Transverse colon (tissue), 4 donors: ENCODE data around the gene SVIL. TPM values are rescaled to one million over a fixed set of nuclear protein-coding genes. Genes with fewer than 3 reads are reported as not detected.

Experiments
- DNase-seq: peaks from one replicate; pipeline ENCODE4 v3.0.0-alpha.2; 2019
- H3K27ac ChIP-seq, 4 donors: fragments of 200-600 bp; sonication (generic); 2 replicates each; pipeline ENCODE4 v1.5.1; 2016 to 2018; ENCODE audit warnings: inconsistent platforms in 4 of 4
- H3K27me3 ChIP-seq: fragments of 200-600 bp; sonication (generic); 2 replicates; pipeline ENCODE4 v1.5.1; 2017; ENCODE audit warnings: inconsistent platforms
- H3K36me3 ChIP-seq, 4 donors: fragments of 200-600 bp; sonication (generic); 2 replicates each; pipeline ENCODE4 v1.5.1; 2017 to 2019; ENCODE audit warnings: inconsistent platforms in 4 of 4
- H3K4me1 ChIP-seq, 4 donors: fragments of 200-600 bp; sonication (generic); 2 replicates each; pipeline ENCODE4 v1.5.1; 2017 to 2020; ENCODE audit warnings: inconsistent platforms in 4 of 4
- H3K4me3 ChIP-seq, 4 donors: fragments of 200-600 bp; sonication (generic); 1 replicate in 1 of 4; 2 replicates in 3 of 4; pipeline versions ENCODE4 v1.5.1 to v1.6.1; 2017 to 2019; ENCODE audit warnings: inconsistent platforms in 4 of 4
- H3K9me3 ChIP-seq, 2 donors: fragments of 200-600 bp; sonication (generic); 2 replicates each; pipeline ENCODE4 v1.5.1; 2017 to 2019; ENCODE audit warnings: inconsistent platforms in 2 of 2
- EP300 ChIP-seq: sonication (generic); formaldehyde crosslinking; IDR thresholded peaks from one replicate; pipeline ENCODE4 v1.6.1; 2017; ENCODE audit warnings: antibody characterized with exemption, low read depth
- POLR2A ChIP-seq: fragments of 450-650 bp; IDR thresholded peaks from one replicate; pipeline ENCODE4 v1.6.1; 2016; ENCODE audit warnings: antibody characterized with exemption, mild to moderate bottlenecking, moderate library complexity
- POLR2AphosphoS5 ChIP-seq, 3 donors: sonication (generic); formaldehyde crosslinking; IDR thresholded peaks; one replicate each; pipeline ENCODE4 v1.6.1; 2016; ENCODE audit warnings: antibody characterized with exemption in 3 of 3
- WGBS, 2 donors: methylation state at CpG; one replicate each; pipeline ENCODE4 v1.1.5; 2018; ENCODE audit warnings: low coverage in 1 of 2; 5-methylcytosine and 5-hydroxymethylcytosine counted together
- in situ Hi-C, 4 donors: fragments of 200-750 bp; cut with MboI; loops; one replicate each; pipeline versions ENCODE4 v1.15.0 to v1.15.1; 2017; ENCODE audit warnings: low sequenced_read_pairs in 3 of 4, low pct_ligation_motif_present in 1 of 4, low pct_unique_long_range_greater_than_20kb in 1 of 4
- intact Hi-C: fragments of 100-400 bp; cut with DNase I; formaldehyde crosslinking; loops from one replicate; pipeline ENCODE4 v1.15.1; 2023; ENCODE audit warnings: low total_unique reads
- total RNA-seq, 4 donors: library from RNA; depleted of rRNA; stranded (reverse); fragments of >200 nt; gene quantifications; one replicate each; pipeline ENCODE4 v1.1.0, GENCODE V29; 2016
- TF ChIP-seq, protein P1 (sequence below), 5 experiments: fragments of 200-600 bp in 3 of 5; fragments of 450-650 bp in 2 of 5; sonication (generic) in 3 of 5; IDR thresholded peaks; 1 replicate in 2 of 5; 2 replicates in 3 of 5; pipeline ENCODE4 v1.5.1; 2016 to 2017; ENCODE audit warnings: antibody characterized with exemption in 5 of 5, inconsistent platforms in 3 of 5, mild to moderate bottlenecking in 2 of 5, moderate library complexity in 1 of 5

Gene SVIL
- total RNA-seq, 4 donors from 2014 or later, result 146 to 192 (median 156) TPM

DNA sequence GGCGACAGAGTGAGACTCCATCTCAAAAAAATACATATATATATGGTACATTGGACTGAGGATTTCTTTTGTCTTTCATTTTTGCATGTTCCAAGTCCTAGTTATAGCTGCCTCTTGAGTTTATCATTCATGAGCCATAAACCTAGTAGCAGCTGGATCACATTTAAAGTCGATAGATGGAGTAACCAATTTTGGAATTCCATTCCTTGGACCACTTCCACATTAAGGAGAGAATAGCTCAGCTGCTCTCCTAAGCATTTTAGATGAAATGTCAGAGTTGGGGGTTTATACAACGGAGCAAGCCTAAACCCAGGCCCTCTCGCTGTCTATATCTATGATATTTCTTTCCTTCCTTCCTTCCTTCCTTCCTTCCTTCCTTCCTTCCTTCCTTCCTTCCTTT is 204.7 kb downstream of the SVIL start:
- Histone ChIP-seq H3K27me3 (no peaks in the 10 kb centered on the region), H3K36me3 (no peaks in the 10 kb centered on the region), H3K9me3 (no peaks in the 10 kb centered on the region), H3K4me3 (no peak overlapping the region), H3K27ac (no peak overlapping the region), H3K4me1 (peaks cover 0 to 3% (median 0%) of the 10 kb centered on the region in 4 donors)
- no peak for DNase-seq
- TF ChIP-seq EP300, result no peak
- TF ChIP-seq POLR2AphosphoS5 (IDR thresholded peaks at IDR 0.05), result no peak
- WGBS, 2 donors, result 74 to 81% methylated on average over 4 of the region's 4 CpGs
- intact Hi-C loops, result no loop called here
- in situ Hi-C loops, result no loop called here

DNA sequence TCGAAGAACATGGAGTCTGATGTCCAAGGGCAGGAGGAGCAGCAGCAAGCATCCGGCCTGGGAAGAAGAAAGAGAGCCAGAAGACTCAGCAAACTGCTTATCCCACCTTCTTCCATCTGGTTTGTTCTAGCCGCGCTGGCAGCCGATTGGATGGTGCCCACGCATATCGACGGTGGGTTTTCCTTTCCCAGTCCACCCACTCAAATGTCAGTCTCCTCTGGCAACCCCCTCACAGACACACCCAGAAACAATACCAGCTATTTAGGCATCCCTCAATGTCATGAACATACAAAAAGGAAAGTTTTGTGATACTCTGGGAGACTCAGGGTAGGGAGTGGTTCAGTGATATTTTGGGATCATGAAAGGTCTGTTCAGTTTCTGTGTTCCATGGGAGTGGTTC is 206.3 kb downstream of the SVIL start:
- TF ChIP-seq, protein P1, sequence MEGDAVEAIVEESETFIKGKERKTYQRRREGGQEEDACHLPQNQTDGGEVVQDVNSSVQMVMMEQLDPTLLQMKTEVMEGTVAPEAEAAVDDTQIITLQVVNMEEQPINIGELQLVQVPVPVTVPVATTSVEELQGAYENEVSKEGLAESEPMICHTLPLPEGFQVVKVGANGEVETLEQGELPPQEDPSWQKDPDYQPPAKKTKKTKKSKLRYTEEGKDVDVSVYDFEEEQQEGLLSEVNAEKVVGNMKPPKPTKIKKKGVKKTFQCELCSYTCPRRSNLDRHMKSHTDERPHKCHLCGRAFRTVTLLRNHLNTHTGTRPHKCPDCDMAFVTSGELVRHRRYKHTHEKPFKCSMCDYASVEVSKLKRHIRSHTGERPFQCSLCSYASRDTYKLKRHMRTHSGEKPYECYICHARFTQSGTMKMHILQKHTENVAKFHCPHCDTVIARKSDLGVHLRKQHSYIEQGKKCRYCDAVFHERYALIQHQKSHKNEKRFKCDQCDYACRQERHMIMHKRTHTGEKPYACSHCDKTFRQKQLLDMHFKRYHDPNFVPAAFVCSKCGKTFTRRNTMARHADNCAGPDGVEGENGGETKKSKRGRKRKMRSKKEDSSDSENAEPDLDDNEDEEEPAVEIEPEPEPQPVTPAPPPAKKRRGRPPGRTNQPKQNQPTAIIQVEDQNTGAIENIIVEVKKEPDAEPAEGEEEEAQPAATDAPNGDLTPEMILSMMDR (IDR thresholded peaks at IDR 0.05), result no peak
- no peak for TF ChIP-seq POLR2AphosphoS5 (IDR thresholded peaks at IDR 0.05)
- Histone ChIP-seq H3K4me1 (no peaks in the 10 kb centered on the region), H3K9me3 (no peaks in the 10 kb centered on the region), H3K27ac (no peak overlapping the region), H3K4me3 (no peak overlapping the region), H3K36me3 (no peaks in the 10 kb centered on the region), H3K27me3 (no peaks in the 10 kb centered on the region)
- intact Hi-C loops (no loop called here), in situ Hi-C loops (no loop called here)
- no peak for DNase-seq
- WGBS, 2 donors, result 82 to 92% methylated on average over 6 to 8 of the region's 8 CpGs

DNA sequence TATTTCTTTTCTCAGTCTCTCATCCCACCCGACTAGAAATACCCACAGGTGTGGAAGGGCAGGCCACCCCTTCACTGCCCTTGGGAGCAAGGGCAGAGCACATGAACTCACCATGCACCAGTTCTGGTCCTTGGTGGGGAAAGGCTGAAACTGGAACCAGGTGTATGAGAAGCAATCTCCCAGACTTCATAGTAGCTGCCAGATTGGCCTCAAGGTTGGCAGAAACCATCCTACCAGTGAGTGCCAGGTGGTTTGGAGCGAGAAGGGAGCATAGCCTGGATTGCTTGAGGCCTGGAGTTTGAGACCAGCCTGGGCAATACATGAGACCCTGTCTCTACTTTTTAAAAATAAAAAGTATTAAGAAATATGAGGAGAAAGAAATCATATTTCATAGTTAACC is 207.1 kb downstream of the SVIL start:
- TF ChIP-seq EP300, result no peak
- TF ChIP-seq, protein P1 (IDR thresholded peaks at IDR 0.05), result no peak
- no peak for TF ChIP-seq POLR2A
- no peak for TF ChIP-seq POLR2AphosphoS5 (IDR thresholded peaks at IDR 0.05)
- Histone ChIP-seq H3K27ac (no peak overlapping the region), H3K36me3 (no peaks in the 10 kb centered on the region), H3K9me3 (no peaks in the 10 kb centered on the region), H3K4me3 (no peak overlapping the region), H3K27me3 (no peaks in the 10 kb centered on the region), H3K4me1 (peaks cover 0 to 1% (median 0%) of the 10 kb centered on the region in 4 donors)
- no peak for DNase-seq
- in situ Hi-C loops (no loop called here), intact Hi-C loops (no loop called here)
- 63 to 97% methylated on average over 2 of the region's 2 CpGs for WGBS, 2 donors

DNA sequence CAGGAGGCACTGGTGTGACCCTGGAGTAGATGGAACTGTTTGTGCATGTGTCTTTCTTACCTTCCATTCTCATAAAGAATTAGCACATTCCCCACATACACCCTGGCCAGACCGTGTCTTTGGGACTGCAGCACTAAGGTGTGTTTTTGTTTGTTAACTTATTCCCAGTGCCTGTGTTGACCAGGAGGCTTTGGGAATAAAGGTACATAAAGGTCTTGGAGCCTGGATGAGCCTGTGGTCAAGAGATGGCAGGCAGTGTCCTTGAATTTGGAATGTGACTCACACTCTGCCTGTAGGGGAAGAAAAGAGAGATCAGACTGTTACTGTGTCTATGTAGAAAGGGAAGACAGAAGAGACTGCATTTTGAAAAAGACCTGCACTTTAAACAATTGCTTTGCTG is 208.4 kb downstream of the SVIL start:
- TF ChIP-seq EP300 (no peak), POLR2AphosphoS5 (IDR thresholded peaks at IDR 0.05) (no peak), POLR2A (no peak)
- TF ChIP-seq, protein P1 (IDR thresholded peaks at IDR 0.05), result no peak

DNA sequence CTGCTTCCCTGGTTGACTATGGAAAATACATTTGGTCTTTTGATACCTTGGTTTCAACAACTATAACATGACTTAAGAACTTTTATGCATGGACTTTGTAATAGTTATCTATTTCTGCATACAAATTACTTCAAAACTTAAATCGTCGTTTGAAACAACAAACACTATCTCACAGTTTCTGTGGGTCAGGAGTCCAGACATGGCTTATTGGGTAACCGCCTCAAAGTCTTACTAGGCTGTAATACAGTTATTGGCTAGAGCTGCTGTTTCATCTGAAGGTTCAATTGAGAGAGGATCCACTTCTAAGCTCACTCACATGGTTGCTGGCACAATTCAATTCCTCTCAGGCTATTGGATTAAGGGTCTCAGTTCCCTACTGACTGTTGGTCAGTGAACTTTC is 210.8 kb downstream of the SVIL start:
- Histone ChIP-seq H3K4me3 (no peak overlapping the region), H3K36me3 (peaks cover 0 to 16% (median 6%) of the 10 kb centered on the region in 4 donors), H3K9me3 (no peaks in the 10 kb centered on the region), H3K27ac (no peak overlapping the region), H3K4me1 (peaks cover 0 to 8% (median 0%) of the 10 kb centered on the region in 4 donors), H3K27me3 (no peaks in the 10 kb centered on the region)
- intact Hi-C loops (no loop called here), in situ Hi-C loops (no loop called here)
- WGBS, 2 donors, result 90 to 95% methylated on average over 3 of the region's 3 CpGs
- DNase-seq, result no peak
- TF ChIP-seq POLR2A (no peak), EP300 (no peak), POLR2AphosphoS5 (IDR thresholded peaks at IDR 0.05) (no peak)
- TF ChIP-seq, protein P1 (IDR thresholded peaks at IDR 0.05), result no peak

More for the DNA sequence above, 208.4 kb downstream of the SVIL start:
- Histone ChIP-seq H3K27me3 (no peaks in the 10 kb centered on the region), H3K4me3 (no peak overlapping the region), H3K36me3 (no peaks in the 10 kb centered on the region), H3K27ac (no peak overlapping the region), H3K9me3 (no peaks in the 10 kb centered on the region), H3K4me1 (peaks cover 0 to 8% (median 0%) of the 10 kb centered on the region in 4 donors)
- no peak for DNase-seq
- in situ Hi-C loops, result no loop called here
- intact Hi-C loops, result no loop called here
- WGBS, 2 donors, result 42% methylated on average over 1 of the region's 1 CpG; no CpG with 5 or more reads in 1 of the 2 donors
